Activated T-cell treated with anti-CD3 and anti-CD28 coated beads, Interleukin-2, amount 50 U/mL, for 24 hours (primary cell): ENCODE data around the gene ARL15.

Experiments
- DNase-seq: peaks from one replicate; pipeline ENCODE4 v3.0.0-alpha.2; 2020
- H3K27ac Mint-ChIP-seq: 2 replicates; pipeline ENCODE4 v1.8.0; 2020; ENCODE audit warnings: mild to moderate bottlenecking, mixed read lengths
- H3K27me3 Mint-ChIP-seq: 2 replicates; pipeline ENCODE4 v1.8.0; 2020; ENCODE audit warnings: mixed read lengths
- H3K36me3 Mint-ChIP-seq: 2 replicates; pipeline ENCODE4 v1.8.0; 2020; ENCODE audit warnings: low read depth, mixed read lengths
- H3K4me1 Mint-ChIP-seq: 2 replicates; pipeline ENCODE4 v1.8.0; 2020; ENCODE audit warnings: low read depth, mixed read lengths
- H3K4me3 Mint-ChIP-seq: 2 replicates; pipeline ENCODE4 v1.8.0; 2020; ENCODE audit warnings: mild to moderate bottlenecking, moderate library complexity, mixed read lengths
- H3K9me3 Mint-ChIP-seq: 2 replicates; pipeline ENCODE4 v1.8.0; 2020; ENCODE audit warnings: mixed read lengths

Gene ARL15

GRCh38 chr5:54305737-54306136 is 4.6 kb downstream of the ARL15 start:
- Mint-ChIP-seq H3K27ac (no peak overlapping the region), H3K36me3 (peaks cover 10% of the 10 kb centered on the region), H3K4me3 (no peak overlapping the region), H3K9me3 (no peaks in the 10 kb centered on the region), H3K27me3 (no peaks in the 10 kb centered on the region), H3K4me1 (peaks cover 47% of the 10 kb centered on the region)
- DNase-seq = no peak

DNA sequence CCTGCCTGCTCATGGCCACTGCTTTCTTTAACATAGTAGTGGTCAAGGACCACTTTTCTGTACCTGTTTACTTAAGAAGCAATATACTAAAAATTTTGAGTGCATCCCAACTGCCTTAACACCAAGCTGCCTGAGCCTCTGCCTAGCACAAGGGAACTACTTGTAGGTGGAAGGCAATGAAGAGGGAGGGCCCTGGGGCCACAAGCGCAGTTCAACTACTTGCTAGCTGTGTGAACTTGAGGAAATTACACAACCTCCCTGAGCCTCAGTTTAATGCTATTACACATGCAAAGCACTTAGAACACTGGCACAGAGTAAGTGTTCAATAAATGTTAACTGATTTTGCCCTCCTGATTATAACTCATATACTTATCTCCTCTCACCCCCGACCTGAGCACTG is 6.3 kb downstream of the ARL15 start:
- no peak for DNase-seq
- Mint-ChIP-seq H3K36me3 (no peaks in the 10 kb centered on the region), H3K4me1 (peaks cover 41% of the 10 kb centered on the region), H3K27me3 (no peaks in the 10 kb centered on the region), H3K9me3 (no peaks in the 10 kb centered on the region), H3K27ac (no peak overlapping the region), H3K4me3 (no peak overlapping the region)

DNA sequence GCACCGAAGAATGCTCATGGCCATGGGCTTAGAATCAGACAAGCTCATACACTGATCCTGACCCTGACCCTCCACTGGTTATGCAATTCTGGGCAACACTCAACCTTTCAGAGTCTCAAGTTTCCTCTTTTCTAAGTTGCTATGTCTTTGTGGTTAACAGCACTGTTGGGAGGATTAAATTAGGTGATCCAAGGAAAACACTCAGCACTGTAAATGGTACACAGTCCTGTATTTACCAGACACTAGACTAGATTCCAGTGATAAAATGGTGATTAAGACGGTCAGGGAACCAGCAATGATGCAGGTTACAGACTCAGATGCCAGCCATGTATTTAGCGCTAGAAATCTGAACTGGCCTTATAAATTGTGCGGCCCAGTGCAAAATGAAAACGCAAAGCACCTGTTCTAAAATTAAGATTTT is 8.1 kb downstream of the ARL15 start:
- H3K27ac Mint-ChIP-seq = no peak overlapping the region
- no peak overlapping the region for H3K4me3 Mint-ChIP-seq
- H3K9me3 Mint-ChIP-seq = no peaks in the 10 kb centered on the region
- H3K36me3 Mint-ChIP-seq = no peaks in the 10 kb centered on the region
- H3K27me3 Mint-ChIP-seq = no peaks in the 10 kb centered on the region
- peaks cover 36% of the 10 kb centered on the region for H3K4me1 Mint-ChIP-seq
- no peak for DNase-seq

DNA sequence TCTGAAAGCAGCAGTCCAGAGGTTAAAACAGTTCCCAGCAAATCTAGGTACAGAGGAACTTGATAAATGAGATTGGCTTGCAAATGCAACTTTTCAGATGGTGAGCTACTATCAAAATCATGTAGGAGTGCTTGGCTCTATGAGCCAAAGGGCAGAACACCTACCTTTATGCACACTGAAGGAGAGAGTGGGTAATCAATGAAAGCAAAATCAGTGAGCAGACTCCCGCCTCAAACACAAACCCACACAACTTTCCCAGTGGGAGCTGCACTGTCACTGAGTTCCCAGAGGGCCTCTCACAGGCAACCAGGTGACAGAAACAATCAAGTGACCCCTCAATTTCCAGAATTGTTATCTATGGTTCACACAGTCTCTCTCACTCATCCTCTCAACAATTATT is 8.5 kb downstream of the ARL15 start:
- Mint-ChIP-seq H3K27me3 (no peaks in the 10 kb centered on the region), H3K9me3 (no peaks in the 10 kb centered on the region), H3K4me1 (peaks cover 33% of the 10 kb centered on the region), H3K4me3 (no peak overlapping the region), H3K27ac (no peak overlapping the region), H3K36me3 (no peaks in the 10 kb centered on the region)
- no peak for DNase-seq

DNA sequence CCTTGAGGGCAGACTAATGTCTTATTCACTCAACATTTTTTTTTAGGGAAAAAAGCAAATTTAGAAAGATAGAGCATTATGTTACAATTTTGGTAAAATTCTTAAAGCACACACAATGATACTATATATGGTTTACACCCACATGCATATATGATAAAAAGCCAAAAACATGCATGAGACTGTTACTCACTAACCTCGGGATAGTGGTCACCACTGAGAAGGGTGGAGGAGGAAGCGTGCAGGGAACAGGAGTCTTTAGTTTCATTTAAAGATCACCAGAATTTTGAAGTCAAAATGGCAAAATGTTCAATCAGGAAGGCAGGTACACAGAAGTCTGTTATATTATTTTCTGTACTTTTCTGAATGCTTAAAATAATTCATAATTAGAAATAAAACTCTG is 9.2 kb downstream of the ARL15 start:
- Mint-ChIP-seq H3K27me3 (no peaks in the 10 kb centered on the region), H3K36me3 (no peaks in the 10 kb centered on the region), H3K4me1 (peaks cover 29% of the 10 kb centered on the region), H3K27ac (no peak overlapping the region), H3K9me3 (no peaks in the 10 kb centered on the region), H3K4me3 (no peak overlapping the region)
- DNase-seq = no peak

DNA sequence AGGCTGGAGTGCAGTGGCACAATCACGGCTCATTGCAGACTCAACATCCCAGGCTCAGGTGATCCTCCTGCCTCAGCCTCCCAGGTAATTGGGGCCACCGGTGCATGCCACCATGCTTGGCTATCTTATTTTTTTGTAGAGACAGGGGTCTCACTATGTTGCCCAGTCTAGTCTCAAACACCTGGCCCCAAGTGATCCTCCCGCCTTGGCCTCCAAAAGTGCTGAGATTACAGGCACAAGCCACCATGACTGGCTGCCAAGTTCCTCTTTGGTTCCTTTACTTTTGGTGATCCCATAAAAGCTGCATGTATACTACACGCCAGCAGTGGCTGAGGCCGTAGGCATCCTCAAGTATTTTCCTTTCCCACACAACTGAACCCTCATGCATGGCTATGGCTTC is 11.4 kb downstream of the ARL15 start:
- H3K36me3 Mint-ChIP-seq = no peaks in the 10 kb centered on the region
- H3K4me1 Mint-ChIP-seq = peaks cover 40% of the 10 kb centered on the region
- no peak overlapping the region for H3K27ac Mint-ChIP-seq
- H3K27me3 Mint-ChIP-seq = no peaks in the 10 kb centered on the region
- DNase-seq = no peak
- no peaks in the 10 kb centered on the region for H3K9me3 Mint-ChIP-seq
- no peak overlapping the region for H3K4me3 Mint-ChIP-seq

- Mint-ChIP-seq H3K9me3 (no peaks in the 10 kb centered on the region), H3K27me3 (no peaks in the 10 kb centered on the region), H3K4me3 (no peak overlapping the region), H3K27ac (no peak overlapping the region), H3K36me3 (no peaks in the 10 kb centered on the region), H3K4me1 (peaks cover 46% of the 10 kb centered on the region)
- DNase-seq = no peak
These were observed 14.0 kb downstream of the ARL15 start for GRCh38 chr5:54296386-54296785.

DNA sequence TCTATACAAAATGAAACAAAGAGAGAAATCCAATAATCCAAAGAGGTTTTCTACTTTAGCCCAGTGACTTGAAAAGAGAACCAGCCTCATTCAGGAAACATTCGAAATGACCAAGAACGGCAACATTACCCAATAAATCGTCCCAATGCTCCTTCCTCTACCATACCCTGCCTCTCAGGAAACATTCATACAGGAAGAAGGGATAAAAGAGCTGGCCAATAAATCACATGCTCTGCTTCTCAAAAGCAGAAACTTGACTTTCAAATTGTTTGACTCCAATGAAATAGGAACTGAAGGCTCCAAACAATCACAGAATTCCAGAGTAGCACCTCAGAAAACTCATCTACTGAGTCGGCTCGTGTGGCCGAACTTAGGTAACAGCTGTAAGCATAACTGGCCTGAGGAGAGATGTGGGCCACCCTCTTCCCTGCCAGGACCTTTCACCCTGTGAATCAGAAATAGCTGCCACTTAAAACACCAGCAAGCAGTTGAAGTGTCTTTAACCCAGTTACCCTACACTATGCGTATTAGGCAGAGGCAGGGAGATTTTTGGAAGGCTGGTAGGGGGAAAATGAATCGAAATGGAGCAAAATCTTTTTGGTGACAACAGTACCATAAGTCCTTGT is 14.6 kb downstream of the ARL15 start:
- no peak for DNase-seq
- Mint-ChIP-seq H3K4me3 (no peak overlapping the region), H3K27ac (no peak overlapping the region), H3K36me3 (no peaks in the 10 kb centered on the region), H3K9me3 (no peaks in the 10 kb centered on the region), H3K27me3 (no peaks in the 10 kb centered on the region), H3K4me1 (peaks cover 41% of the 10 kb centered on the region)

DNA sequence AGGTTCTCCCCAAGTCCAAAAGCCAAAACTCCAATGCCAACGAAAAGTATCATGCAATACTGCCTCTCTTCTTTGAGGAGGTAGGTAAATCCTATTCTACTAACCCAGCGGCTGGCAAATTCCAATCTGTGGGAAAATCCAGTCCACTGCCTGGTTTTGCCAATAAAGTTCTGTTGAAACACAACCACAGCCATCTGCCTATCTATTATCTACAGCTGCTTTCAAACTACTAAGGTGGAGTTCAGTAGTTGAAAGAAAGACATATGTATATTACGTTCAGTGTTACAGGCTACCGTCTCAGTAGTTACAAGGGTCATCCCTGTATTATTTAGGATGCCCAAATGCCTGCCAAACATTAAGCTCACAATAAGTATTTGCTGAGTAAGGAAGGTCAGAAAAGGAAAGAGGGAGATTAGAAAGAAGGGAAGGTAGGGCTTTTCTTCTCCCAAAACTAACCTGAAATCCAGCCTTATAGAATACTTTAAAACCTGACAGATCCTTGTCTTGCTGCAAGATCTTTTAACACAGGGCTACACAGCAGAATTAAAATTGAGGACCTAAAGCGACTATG is 16.2 kb downstream of the ARL15 start:
- no peaks in the 10 kb centered on the region for H3K9me3 Mint-ChIP-seq
- no peaks in the 10 kb centered on the region for H3K27me3 Mint-ChIP-seq
- DNase-seq = no peak
- H3K36me3 Mint-ChIP-seq = peaks cover 2% of the 10 kb centered on the region
- H3K4me1 Mint-ChIP-seq = peaks cover 41% of the 10 kb centered on the region
- no peak overlapping the region for H3K27ac Mint-ChIP-seq
- no peak overlapping the region for H3K4me3 Mint-ChIP-seq

GRCh38 chr5:54292866-54293265 is 17.5 kb downstream of the ARL15 start:
- peaks cover 3% of the 10 kb centered on the region for H3K9me3 Mint-ChIP-seq
- H3K27ac Mint-ChIP-seq = no peak overlapping the region
- H3K4me3 Mint-ChIP-seq = no peak overlapping the region
- H3K4me1 Mint-ChIP-seq = peaks cover 37% of the 10 kb centered on the region
- H3K36me3 Mint-ChIP-seq = peaks cover 2% of the 10 kb centered on the region
- DNase-seq = no peak
- H3K27me3 Mint-ChIP-seq = no peaks in the 10 kb centered on the region

GRCh38 chr5:54291498-54291897 is 18.9 kb downstream of the ARL15 start:
- H3K9me3 Mint-ChIP-seq = peaks cover 3% of the 10 kb centered on the region
- DNase-seq = no peak
- no peak overlapping the region for H3K27ac Mint-ChIP-seq
- no peaks in the 10 kb centered on the region for H3K27me3 Mint-ChIP-seq
- H3K36me3 Mint-ChIP-seq = peaks cover 9% of the 10 kb centered on the region
- no peak overlapping the region for H3K4me3 Mint-ChIP-seq
- peaks cover 37% of the 10 kb centered on the region for H3K4me1 Mint-ChIP-seq

DNA sequence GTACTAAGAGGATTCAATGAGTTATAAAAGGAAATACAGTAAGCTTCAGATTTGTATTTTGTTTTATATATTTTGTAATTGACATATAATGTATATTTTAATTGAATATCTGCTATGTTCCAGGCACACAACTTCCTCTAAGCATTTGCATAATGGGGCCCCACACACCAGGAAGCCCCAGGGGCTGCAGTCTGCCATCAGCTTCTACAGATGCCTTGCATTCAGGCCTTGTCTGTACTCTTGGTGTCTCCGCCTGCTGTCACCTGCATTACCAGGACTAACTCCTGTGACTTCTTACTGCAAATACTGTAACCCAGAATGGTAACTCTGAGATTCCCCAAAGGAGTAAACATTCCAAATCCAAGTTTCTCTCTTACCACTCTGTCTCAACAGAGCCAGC is 20.6 kb downstream of the ARL15 start:
- DNase-seq = no peak
- Mint-ChIP-seq H3K27ac (no peak overlapping the region), H3K27me3 (no peaks in the 10 kb centered on the region), H3K4me1 (peaks cover 33% of the 10 kb centered on the region), H3K36me3 (peaks cover 13% of the 10 kb centered on the region), H3K4me3 (no peak overlapping the region), H3K9me3 (peaks cover 3% of the 10 kb centered on the region)

- Mint-ChIP-seq H3K27ac (no peak overlapping the region), H3K4me1 (peaks cover 25% of the 10 kb centered on the region), H3K4me3 (no peak overlapping the region)
These were observed 21.7 kb downstream of the ARL15 start for GRCh38 chr5:54288568-54289217.

GRCh38 chr5:54285686-54286085 is 24.7 kb downstream of the ARL15 start:
- Mint-ChIP-seq H3K9me3 (peaks cover 6% of the 10 kb centered on the region), H3K4me1 (peaks cover 11% of the 10 kb centered on the region), H3K27me3 (no peaks in the 10 kb centered on the region), H3K27ac (no peak overlapping the region), H3K36me3 (peaks cover 15% of the 10 kb centered on the region), H3K4me3 (no peak overlapping the region)
- no peak for DNase-seq

More at GRCh38 chr5:54288568-54289217, 21.7 kb downstream of the ARL15 start:
- Mint-ChIP-seq H3K27me3 (no peaks in the 10 kb centered on the region), H3K36me3 (peaks cover 13% of the 10 kb centered on the region), H3K9me3 (peaks cover 3% of the 10 kb centered on the region)
- no peak for DNase-seq

DNA sequence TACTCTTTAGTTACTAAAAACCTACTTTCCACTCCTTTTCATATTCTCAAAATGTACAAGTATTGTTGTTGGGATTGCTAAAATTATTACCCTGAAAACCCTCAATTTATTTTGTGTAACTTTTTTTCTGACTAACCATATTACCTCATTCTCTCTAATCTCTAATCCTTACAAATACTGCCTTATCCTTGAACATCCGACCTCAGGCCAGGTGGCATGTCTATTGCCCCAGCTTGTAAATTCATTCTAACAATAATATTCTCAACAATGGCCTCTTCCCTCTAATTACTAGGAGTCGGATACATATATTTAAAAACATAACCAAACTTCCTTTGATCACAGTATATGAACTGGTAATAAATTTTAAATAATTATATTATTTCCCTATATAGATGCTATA is 25.8 kb downstream of the ARL15 start:
- no peak for DNase-seq
- H3K9me3 Mint-ChIP-seq = peaks cover 6% of the 10 kb centered on the region
- H3K27ac Mint-ChIP-seq = no peak overlapping the region
- no peak overlapping the region for H3K4me3 Mint-ChIP-seq
- peaks cover 9% of the 10 kb centered on the region for H3K4me1 Mint-ChIP-seq
- peaks cover 20% of the 10 kb centered on the region for H3K36me3 Mint-ChIP-seq
- no peaks in the 10 kb centered on the region for H3K27me3 Mint-ChIP-seq
